Panc1 (cell line): Measurements from ENCODE around the gene ANKRD49. TPM values are rescaled to one million over a fixed set of nuclear protein-coding genes. Genes with fewer than 3 reads are reported as not detected.
A peak's percentile ranks its signal among the peaks of the same experiment; 100 is the strongest.

ENCODE experiments used
- ATAC-seq: fragments of 200-7000 bp; cut with Tn5 transposase; 2 replicates; pipeline ENCODE4 v1.9.1; 2020; ENCODE audit warnings: mild to moderate bottlenecking, moderate library complexity
- BruUV-seq: library from RNA; stranded (reverse); fragments of 400-500 nt; replicated peaks from 2 replicates; lab custom pipeline; 2021; lab: Mats Ljungman, UMichigan
- CTCF ChIA-PET: fragments of 300-600 bp; sonication (Branson Sonifier 250); formaldehyde crosslinking; loops from one replicate; lab custom pipeline; 2022; ENCODE audit warnings: antibody characterized with exemption; lab: Charles Lee
- POLR2A ChIA-PET: fragments of 300-600 bp; sonication (Branson Sonifier 250); formaldehyde crosslinking; loops from one replicate; lab custom pipeline; 2022; ENCODE audit warnings: antibody characterized with exemption; lab: Charles Lee
- DNase-seq: peaks from one replicate; pipeline ENCODE4 v3.0.0-alpha.2; 2010; ENCODE audit warnings: low read depth, low spot score
- H3K27ac ChIP-seq: 2 replicates; pipeline ENCODE4 v1.5.1; 2011; ENCODE audit warnings: mild to moderate bottlenecking, low read length, inconsistent platforms
- H3K27me3 ChIP-seq: fragments of 200-500 bp; sonication (Bioruptor generic); 2 replicates; pipeline ENCODE4 v1.6.0; 2014; ENCODE audit warnings: low read length, inconsistent platforms; ENCODE audit not compliant: control insufficient read depth, insufficient read depth
- H3K36me3 ChIP-seq: fragments of 200-500 bp; sonication (Bioruptor generic); 2 replicates; pipeline ENCODE4 v1.5.1; 2014; ENCODE audit warnings: inconsistent platforms, mild to moderate bottlenecking, low read length, moderate library complexity; ENCODE audit not compliant: control insufficient read depth, insufficient read depth
- H3K4me1 ChIP-seq: 2 replicates; pipeline ENCODE4 v1.5.1; 2011; ENCODE audit warnings: inconsistent platforms, mild to moderate bottlenecking, low read length, moderate library complexity; ENCODE audit not compliant: control insufficient read depth, insufficient read depth
- H3K4me3 ChIP-seq, 2 experiments: 2 replicates each; pipeline ENCODE4 v1.5.1; 2011 to 2012; ENCODE audit warnings: low read depth in 2 of 2, low read length in 2 of 2, mild to moderate bottlenecking in 2 of 2, inconsistent platforms in 1 of 2, moderate library complexity in 1 of 2
- H3K9me3 ChIP-seq: fragments of 200-500 bp; sonication (Bioruptor generic); 2 replicates; pipeline ENCODE4 v1.5.1; 2014; ENCODE audit warnings: low read depth, mild to moderate bottlenecking, inconsistent platforms, low read length, moderate library complexity; ENCODE audit not compliant: control insufficient read depth, insufficient read depth
- POLR2AphosphoS5 ChIP-seq: IDR thresholded peaks from 2 replicates; pipeline ENCODE4 v1.6.1; 2012; ENCODE audit warnings: mild to moderate bottlenecking, low read depth, low read length, moderate library complexity
- SIN3A ChIP-seq: IDR thresholded peaks from 2 replicates; pipeline ENCODE4 v1.6.1; 2012; ENCODE audit warnings: low read depth, mild to moderate bottlenecking, low read length, moderate library complexity, borderline replicate concordance; ENCODE audit not compliant: insufficient read depth
- TCF7L2 ChIP-seq: IDR thresholded peaks from 2 replicates; pipeline ENCODE4 v1.6.1; 2011; ENCODE audit warnings: mild to moderate bottlenecking, low read depth, low read length, inconsistent platforms
- in situ Hi-C: cut with HindIII; loops from 2 replicates; pipeline ENCODE4 v1.10.0; 2016; ENCODE audit warnings: low sequenced_read_pairs, low pct_unique_long_range_greater_than_20kb
- intact Hi-C: fragments of 100-400 bp; cut with micrococcal nuclease; formaldehyde crosslinking; loops from one replicate; pipeline ENCODE4 v1.10.0; 2022; ENCODE audit not compliant: unreplicated experiment
- total RNA-seq: library from RNA; stranded (reverse); gene quantifications from one replicate; pipeline ENCODE4 v1.2.1, GENCODE V29; 2021; ENCODE audit not compliant: unreplicated experiment
- TF ChIP-seq, protein P1 (sequence below): fragments of 450-650 bp; IDR thresholded peaks from 2 replicates; pipeline ENCODE4 v1.5.1; 2017; ENCODE audit warnings: mild to moderate bottlenecking
- TF ChIP-seq, protein P2 (sequence below), 2 experiments: IDR thresholded peaks; 2 replicates each; pipeline ENCODE4 v1.6.1; 2011 to 2012; ENCODE audit warnings: low read depth in 2 of 2, control low read depth in 1 of 2, low read length in 1 of 2, mild to moderate bottlenecking in 1 of 2, moderate library complexity in 1 of 2; ENCODE audit not compliant: insufficient read depth in 1 of 2

ANKRD49 gene
- total RNA-seq, 1 experiment from 2014 or later: 15.4 TPM

DNA sequence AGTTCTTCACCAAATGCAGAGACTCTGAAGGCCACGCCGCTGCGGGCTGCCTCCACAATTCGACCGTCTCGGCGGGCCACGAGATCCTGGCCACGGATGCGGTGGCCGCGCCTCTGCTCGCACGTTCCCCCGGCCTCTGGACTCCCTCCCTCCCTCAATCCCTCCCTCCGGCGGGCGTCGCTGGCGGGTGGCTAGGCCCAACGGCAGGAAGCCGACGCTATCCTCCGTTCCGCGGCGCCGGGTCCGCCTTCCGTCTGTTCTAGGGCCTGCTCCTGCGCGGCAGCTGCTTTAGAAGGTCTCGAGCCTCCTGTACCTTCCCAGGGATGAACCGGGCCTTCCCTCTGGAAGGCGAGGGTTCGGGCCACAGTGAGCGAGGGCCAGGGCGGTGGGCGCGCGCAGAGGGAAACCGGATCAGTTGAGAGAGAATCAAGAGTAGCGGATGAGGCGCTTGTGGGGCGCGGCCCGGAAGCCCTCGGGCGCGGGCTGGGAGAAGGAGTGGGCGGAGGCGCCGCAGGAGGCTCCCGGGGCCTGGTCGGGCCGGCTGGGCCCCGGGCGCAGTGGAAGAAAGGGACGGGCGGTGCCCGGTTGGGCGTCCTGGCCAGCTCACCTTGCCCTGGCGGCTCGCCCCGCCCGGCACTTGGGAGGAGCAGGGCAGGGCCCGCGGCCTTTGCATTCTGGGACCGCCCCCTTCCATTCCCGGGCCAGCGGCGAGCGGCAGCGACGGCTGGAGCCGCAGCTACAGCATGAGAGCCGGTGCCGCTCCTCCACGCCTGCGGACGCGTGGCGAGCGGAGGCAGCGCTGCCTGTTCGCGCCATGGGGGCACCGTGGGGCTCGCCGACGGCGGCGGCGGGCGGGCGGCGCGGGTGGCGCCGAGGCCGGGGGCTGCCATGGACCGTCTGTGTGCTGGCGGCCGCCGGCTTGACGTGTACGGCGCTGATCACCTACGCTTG lies 50.2 kb downstream of the ANKRD49 start, which contains the start of gene FUT4:
Gene FUT4 (plus strand): TSS at position 227 of the 951 bp plus-strand sequence. CDS start 213 bp downstream, at position 440.
- DNase-seq: no peak
- TF ChIP-seq TCF7L2: peak; percentile 79
- TF ChIP-seq, protein P1, sequence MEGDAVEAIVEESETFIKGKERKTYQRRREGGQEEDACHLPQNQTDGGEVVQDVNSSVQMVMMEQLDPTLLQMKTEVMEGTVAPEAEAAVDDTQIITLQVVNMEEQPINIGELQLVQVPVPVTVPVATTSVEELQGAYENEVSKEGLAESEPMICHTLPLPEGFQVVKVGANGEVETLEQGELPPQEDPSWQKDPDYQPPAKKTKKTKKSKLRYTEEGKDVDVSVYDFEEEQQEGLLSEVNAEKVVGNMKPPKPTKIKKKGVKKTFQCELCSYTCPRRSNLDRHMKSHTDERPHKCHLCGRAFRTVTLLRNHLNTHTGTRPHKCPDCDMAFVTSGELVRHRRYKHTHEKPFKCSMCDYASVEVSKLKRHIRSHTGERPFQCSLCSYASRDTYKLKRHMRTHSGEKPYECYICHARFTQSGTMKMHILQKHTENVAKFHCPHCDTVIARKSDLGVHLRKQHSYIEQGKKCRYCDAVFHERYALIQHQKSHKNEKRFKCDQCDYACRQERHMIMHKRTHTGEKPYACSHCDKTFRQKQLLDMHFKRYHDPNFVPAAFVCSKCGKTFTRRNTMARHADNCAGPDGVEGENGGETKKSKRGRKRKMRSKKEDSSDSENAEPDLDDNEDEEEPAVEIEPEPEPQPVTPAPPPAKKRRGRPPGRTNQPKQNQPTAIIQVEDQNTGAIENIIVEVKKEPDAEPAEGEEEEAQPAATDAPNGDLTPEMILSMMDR: no peak
- peak; percentile 45; the same call in 1 of the 2 replicates for TF ChIP-seq SIN3A
- TF ChIP-seq POLR2AphosphoS5: peak; percentile 90
- TF ChIP-seq, protein P2, sequence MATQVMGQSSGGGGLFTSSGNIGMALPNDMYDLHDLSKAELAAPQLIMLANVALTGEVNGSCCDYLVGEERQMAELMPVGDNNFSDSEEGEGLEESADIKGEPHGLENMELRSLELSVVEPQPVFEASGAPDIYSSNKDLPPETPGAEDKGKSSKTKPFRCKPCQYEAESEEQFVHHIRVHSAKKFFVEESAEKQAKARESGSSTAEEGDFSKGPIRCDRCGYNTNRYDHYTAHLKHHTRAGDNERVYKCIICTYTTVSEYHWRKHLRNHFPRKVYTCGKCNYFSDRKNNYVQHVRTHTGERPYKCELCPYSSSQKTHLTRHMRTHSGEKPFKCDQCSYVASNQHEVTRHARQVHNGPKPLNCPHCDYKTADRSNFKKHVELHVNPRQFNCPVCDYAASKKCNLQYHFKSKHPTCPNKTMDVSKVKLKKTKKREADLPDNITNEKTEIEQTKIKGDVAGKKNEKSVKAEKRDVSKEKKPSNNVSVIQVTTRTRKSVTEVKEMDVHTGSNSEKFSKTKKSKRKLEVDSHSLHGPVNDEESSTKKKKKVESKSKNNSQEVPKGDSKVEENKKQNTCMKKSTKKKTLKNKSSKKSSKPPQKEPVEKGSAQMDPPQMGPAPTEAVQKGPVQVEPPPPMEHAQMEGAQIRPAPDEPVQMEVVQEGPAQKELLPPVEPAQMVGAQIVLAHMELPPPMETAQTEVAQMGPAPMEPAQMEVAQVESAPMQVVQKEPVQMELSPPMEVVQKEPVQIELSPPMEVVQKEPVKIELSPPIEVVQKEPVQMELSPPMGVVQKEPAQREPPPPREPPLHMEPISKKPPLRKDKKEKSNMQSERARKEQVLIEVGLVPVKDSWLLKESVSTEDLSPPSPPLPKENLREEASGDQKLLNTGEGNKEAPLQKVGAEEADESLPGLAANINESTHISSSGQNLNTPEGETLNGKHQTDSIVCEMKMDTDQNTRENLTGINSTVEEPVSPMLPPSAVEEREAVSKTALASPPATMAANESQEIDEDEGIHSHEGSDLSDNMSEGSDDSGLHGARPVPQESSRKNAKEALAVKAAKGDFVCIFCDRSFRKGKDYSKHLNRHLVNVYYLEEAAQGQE (IDR thresholded peaks at IDR 0.05; ENCODE audit: insufficient read depth in 1 of 2, low read depth in 2 of 2, low read length in 1 of 2): no peak
- H3K4me3 ChIP-seq: peak within 1 kb of the TSS; percentile 66 to 83
- peak within 1 kb of the TSS; percentile 95 for H3K27ac ChIP-seq
- intact Hi-C loops (loop anchor here (10.0 kb wide), 1 partner anchor 1241 kb away; the partner anchor contains the start of gene FAM76B), in situ Hi-C loops (no loop called here)
- BruUV-seq: no TSS peak
- CTCF ChIA-PET: no interaction called here
- H3K4me1 ChIP-seq: peaks cover 27% of the 10 kb centered on the region
- POLR2A ChIA-PET: interaction anchor here (0.7 kb wide), 1 partner anchor 11 kb away, joined by 3 read pairs; no protein-coding TSS in a partner anchor
- no peaks in the 10 kb centered on the region for H3K27me3 ChIP-seq
- ATAC-seq: peak; percentile 95
- no peaks in the 10 kb centered on the region for H3K36me3 ChIP-seq
- H3K9me3 ChIP-seq: no peaks in the 10 kb centered on the region

DNA sequence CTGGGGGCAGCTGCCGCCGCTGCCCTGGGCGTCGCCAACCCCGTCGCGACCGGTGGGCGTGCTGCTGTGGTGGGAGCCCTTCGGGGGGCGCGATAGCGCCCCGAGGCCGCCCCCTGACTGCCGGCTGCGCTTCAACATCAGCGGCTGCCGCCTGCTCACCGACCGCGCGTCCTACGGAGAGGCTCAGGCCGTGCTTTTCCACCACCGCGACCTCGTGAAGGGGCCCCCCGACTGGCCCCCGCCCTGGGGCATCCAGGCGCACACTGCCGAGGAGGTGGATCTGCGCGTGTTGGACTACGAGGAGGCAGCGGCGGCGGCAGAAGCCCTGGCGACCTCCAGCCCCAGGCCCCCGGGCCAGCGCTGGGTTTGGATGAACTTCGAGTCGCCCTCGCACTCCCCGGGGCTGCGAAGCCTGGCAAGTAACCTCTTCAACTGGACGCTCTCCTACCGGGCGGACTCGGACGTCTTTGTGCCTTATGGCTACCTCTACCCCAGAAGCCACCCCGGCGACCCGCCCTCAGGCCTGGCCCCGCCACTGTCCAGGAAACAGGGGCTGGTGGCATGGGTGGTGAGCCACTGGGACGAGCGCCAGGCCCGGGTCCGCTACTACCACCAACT lies 51.0 kb downstream of the ANKRD49 start:
- BruUV-seq: no TSS peak
- POLR2A ChIA-PET: interaction anchor here (0.6 kb wide), 1 partner anchor 11 kb away, joined by 4 read pairs; no protein-coding TSS in a partner anchor
- peaks cover 28% of the 10 kb centered on the region for H3K4me1 ChIP-seq
- intact Hi-C loops: loop anchor here (10.0 kb wide), 1 partner anchor 1240 kb away; the partner anchor contains the start of gene FAM76B
- H3K36me3 ChIP-seq: no peaks in the 10 kb centered on the region
- ATAC-seq: peak; percentile 36
- in situ Hi-C loops: no loop called here
- no peak for DNase-seq
- TF ChIP-seq, protein P2 (IDR thresholded peaks at IDR 0.05; ENCODE audit: insufficient read depth in 1 of 2, low read depth in 2 of 2, low read length in 1 of 2): no peak
- TF ChIP-seq, protein P1: peak; percentile 21; the same call in 1 of the 2 replicates
- peak overlapping the region; percentile 66 to 83 for H3K4me3 ChIP-seq
- no peaks in the 10 kb centered on the region for H3K9me3 ChIP-seq
- peak overlapping the region; percentile 83 for H3K27ac ChIP-seq
- CTCF ChIA-PET: no interaction called here
- no peaks in the 10 kb centered on the region for H3K27me3 ChIP-seq
